ENCODE results near the gene TGM3. TPM values are rescaled to one million over a fixed set of nuclear protein-coding genes. Genes with fewer than 3 reads are reported as not detected.

Gene TGM3
- total and polyA plus RNA-seq, 12 donors: 0.13 to 1.7 (median 0.37) TPM; not detected in 6

- WGBS, 4 donors: 68 to 85% (median 77%) methylated on average over 3 to 4 of the region's 4 CpGs
- no peaks in the 10 kb centered on the region for H3K27me3 ChIP-seq
- no peaks in the 10 kb centered on the region for H3K36me3 ChIP-seq (replicated peaks in 1 of 2)
- H3K9me3 ChIP-seq (replicated peaks in 1 of 3): no peaks in the 10 kb centered on the region
- DNase-seq: no peak
- H3K27ac ChIP-seq: no peak overlapping the region
- H3K4me1 ChIP-seq (replicated peaks in 1 of 2): peaks cover 0 to 8% of the 10 kb centered on the region in 2 donors
- TF ChIP-seq POLR2A (IDR thresholded peaks at IDR 0.05) (no peak), CTCF (IDR thresholded peaks at IDR 0.05) (no peak)
- no peak overlapping the region for H3K4me3 ChIP-seq
- intact Hi-C loops (cut with DNase I): no loop called here
Measured at GRCh38 chr20:2293971-2294370, 1.8 kb upstream of the TGM3 start.

- no peak overlapping the region for H3K27ac ChIP-seq
- no peaks in the 10 kb centered on the region for H3K9me3 ChIP-seq (replicated peaks in 1 of 3)
- TF ChIP-seq POLR2A (IDR thresholded peaks at IDR 0.05) (no peak), CTCF (IDR thresholded peaks at IDR 0.05) (no peak)
- WGBS, 4 donors: 75 to 86% (median 78%) methylated on average over 7 of the region's 7 CpGs
- no peaks in the 10 kb centered on the region for H3K27me3 ChIP-seq
- no peak for DNase-seq
- H3K36me3 ChIP-seq (replicated peaks in 1 of 2): no peaks in the 10 kb centered on the region
- H3K4me3 ChIP-seq: no peak overlapping the region
- H3K4me1 ChIP-seq (replicated peaks in 1 of 2): no peaks in the 10 kb centered on the region
- intact Hi-C loops (cut with DNase I): no loop called here
Measured at GRCh38 chr20:2295286-2295685, 515 bp upstream of the TGM3 start.

GRCh38 chr20:2296524-2297356 lies 939 bp downstream of the TGM3 start:
- intact Hi-C loops (cut with DNase I): no loop called here
- no peaks in the 10 kb centered on the region for H3K27me3 ChIP-seq
- WGBS, 4 donors: 75 to 83% (median 77%) methylated on average over 5 of the region's 5 CpGs
- H3K4me1 ChIP-seq (replicated peaks in 1 of 2): peaks cover 0 to 10% of the 10 kb centered on the region in 2 donors
- no peak overlapping the region for H3K27ac ChIP-seq
- H3K4me3 ChIP-seq: no peak overlapping the region
- H3K9me3 ChIP-seq (replicated peaks in 1 of 3): no peaks in the 10 kb centered on the region
- TF ChIP-seq POLR2A (IDR thresholded peaks at IDR 0.05) (no peak), CTCF (IDR thresholded peaks at IDR 0.05) (no peak)
- no peaks in the 10 kb centered on the region for H3K36me3 ChIP-seq (replicated peaks in 1 of 2)
- no peak for DNase-seq

- Histone ChIP-seq H3K27ac (no peak overlapping the region), H3K9me3 (replicated peaks in 1 of 3) (no peaks in the 10 kb centered on the region), H3K4me3 (no peak overlapping the region), H3K27me3 (no peaks in the 10 kb centered on the region), H3K36me3 (replicated peaks in 1 of 2) (no peaks in the 10 kb centered on the region), H3K4me1 (replicated peaks in 1 of 2) (peaks cover 0 to 10% of the 10 kb centered on the region in 2 donors)
- intact Hi-C loops (cut with DNase I): no loop called here
- TF ChIP-seq CTCF (IDR thresholded peaks at IDR 0.05): no peak
- no peak for TF ChIP-seq POLR2A (IDR thresholded peaks at IDR 0.05)
- no peak for DNase-seq
- WGBS, 4 donors: 63 to 73% (median 68%) methylated on average over 6 to 7 of the region's 7 CpGs
Measured at GRCh38 chr20:2297357-2297728, 1.5 kb downstream of the TGM3 start.
